GM19438 (cell line): ENCODE results near the gene TRPV5.

Source experiments
- ATAC-seq: cut with Tn5 transposase; IDR thresholded peaks from one replicate; pipeline ENCODE4 v1.9.1; 2021; ENCODE audit warnings: low read depth; ENCODE audit not compliant: unreplicated experiment

TRPV5 gene

GRCh38 chr7:142873281-142873784, 60.2 kb downstream of the TRPV5 start:
- ATAC-seq = no peak

GRCh38 chr7:142872106-142872675, 61.4 kb downstream of the TRPV5 start:
- no peak for ATAC-seq

DNA sequence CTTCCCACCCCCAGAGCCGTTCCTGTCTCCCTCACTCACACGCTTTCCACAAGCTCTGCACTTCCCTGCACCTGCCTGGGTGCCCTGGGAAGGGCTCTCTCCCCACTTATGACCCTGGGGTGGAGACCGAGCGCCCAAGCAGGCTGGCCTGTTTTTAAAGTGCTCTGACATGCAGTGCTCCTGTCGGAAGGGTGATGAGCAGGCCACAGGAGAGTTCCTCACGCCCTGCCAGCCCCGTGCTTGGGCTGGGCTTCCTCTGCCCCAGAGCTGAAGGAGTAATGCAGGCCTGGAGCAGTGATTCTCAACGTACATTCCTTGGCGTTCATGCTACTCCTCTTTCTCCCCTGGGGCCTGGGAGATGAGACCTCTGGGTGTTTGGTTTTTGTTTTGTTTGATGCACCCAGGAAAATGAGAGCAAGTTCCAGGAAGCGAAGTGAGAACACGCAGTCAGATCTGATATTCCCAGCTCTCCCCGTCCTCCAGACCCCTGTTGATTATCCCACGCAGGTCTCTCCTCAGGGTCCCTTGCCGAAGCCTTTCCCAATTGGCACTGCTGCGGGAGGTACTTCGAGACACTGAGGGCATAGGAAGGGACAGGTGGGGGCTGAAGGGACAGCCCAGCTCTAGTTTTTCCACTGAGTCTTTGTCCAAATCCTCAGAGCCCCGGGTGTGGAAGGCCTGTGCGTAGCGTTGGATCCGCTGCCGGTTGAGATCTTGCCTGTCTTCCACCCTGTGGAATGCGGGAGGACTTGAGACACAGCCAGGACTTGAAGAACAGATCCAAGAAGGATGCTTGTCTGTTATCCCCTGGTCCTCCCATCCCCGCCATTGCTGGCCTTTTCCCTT, 62.1 kb downstream of the TRPV5 start:
- no peak for ATAC-seq

DNA sequence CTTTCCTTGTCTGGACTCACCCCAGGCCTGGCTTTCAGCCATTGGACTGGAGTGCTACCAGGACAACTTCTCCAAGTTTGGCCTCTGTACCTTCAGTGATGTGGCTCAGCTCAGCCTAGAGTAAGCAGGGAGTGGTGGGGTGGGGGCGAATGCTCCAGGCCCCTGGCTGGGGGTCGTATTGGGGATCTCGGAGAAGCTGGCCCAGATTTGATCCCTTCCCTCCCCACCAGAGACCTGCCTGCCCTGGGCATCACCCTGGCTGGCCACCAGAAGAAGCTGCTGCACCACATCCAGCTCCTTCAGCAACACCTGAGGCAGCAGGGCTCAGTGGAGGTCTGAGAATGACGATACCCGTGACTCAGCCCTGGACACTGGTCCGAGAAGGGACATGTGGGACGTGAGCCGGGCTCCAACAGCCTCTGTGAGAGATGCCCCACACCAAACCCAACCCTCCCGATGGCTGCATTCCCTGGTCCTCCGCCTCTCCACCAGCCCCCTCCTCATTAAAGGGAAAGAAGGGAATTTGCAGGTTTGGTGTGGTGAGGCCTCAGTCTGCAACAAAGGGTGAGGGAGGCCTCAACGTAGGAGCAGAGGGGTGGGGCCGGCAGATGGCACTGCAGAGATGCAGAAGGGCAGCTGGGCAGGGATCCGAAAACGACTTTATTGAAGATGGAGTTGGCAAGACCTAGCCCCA, 62.8 kb downstream of the TRPV5 start:
- no peak for ATAC-seq

DNA sequence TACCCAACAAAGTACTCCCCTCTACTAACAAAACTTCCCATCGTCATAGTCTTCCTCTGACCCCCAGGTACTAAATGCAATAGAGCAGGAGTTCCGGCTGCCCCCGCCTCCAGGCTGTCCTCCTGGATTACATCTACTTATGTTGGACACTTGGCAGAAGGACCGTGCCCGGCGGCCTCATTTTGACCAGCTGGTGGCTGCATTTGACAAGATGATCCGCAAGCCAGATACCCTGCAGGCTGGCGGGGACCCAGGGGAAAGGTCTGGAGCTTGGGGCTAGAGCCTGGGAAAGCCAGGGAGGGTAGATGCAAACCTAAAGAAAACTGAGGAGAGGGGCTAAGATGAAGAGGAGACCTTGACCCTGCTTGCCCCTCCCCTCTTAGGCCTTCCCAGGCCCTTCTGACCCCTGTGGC, 63.4 kb downstream of the TRPV5 start:
- no peak for ATAC-seq

- ATAC-seq = no peak
Measured at GRCh38 chr7:142869434-142869833, 64.1 kb downstream of the TRPV5 start.

GRCh38 chr7:142868986-142869415, 64.5 kb downstream of the TRPV5 start:
- no peak for ATAC-seq

GRCh38 chr7:142868188-142868985, 65.2 kb downstream of the TRPV5 start:
- ATAC-seq = no peak

- ATAC-seq = no peak
Measured at GRCh38 chr7:142867398-142868187, 66.0 kb downstream of the TRPV5 start.

DNA sequence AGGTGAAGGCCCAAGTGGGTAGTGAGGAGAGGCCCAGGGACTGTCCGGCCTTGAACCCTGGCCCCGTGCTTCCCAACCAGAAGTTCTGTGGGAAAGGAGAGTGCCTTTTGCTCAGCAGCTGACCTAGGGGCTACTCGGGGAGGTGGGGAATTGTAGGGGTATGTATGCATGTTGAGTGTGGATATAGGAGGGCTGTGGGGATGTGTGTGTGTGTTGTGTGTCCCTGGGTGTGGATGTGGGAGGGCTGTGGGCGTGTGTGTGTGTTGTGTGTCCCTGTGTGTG, 66.5 kb downstream of the TRPV5 start:
- no peak for ATAC-seq

GRCh38 chr7:142866361-142867096, 67.0 kb downstream of the TRPV5 start:
- ATAC-seq = no peak

DNA sequence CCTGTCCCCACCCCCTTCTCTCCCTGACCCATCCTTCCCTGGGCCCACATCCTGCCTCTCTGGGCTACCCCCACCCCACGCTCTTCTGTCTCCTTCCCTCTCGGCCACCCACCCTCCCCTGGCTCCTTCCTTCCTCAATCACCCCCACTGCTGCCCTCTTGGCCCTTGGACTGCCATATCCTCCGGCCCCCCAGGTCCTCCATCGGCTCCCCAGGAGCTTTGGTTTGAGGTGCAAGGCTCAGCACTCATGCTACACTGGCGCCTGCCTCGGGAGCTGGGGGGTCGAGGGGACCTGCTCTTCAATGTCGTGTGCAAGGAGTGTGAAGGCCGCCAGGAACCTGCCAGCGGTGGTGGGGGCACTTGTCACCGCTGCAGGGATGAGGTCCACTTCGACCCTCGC, 67.8 kb downstream of the TRPV5 start:
- ATAC-seq = no peak

GRCh38 chr7:142864980-142865747, 68.4 kb downstream of the TRPV5 start:
- no peak for ATAC-seq

DNA sequence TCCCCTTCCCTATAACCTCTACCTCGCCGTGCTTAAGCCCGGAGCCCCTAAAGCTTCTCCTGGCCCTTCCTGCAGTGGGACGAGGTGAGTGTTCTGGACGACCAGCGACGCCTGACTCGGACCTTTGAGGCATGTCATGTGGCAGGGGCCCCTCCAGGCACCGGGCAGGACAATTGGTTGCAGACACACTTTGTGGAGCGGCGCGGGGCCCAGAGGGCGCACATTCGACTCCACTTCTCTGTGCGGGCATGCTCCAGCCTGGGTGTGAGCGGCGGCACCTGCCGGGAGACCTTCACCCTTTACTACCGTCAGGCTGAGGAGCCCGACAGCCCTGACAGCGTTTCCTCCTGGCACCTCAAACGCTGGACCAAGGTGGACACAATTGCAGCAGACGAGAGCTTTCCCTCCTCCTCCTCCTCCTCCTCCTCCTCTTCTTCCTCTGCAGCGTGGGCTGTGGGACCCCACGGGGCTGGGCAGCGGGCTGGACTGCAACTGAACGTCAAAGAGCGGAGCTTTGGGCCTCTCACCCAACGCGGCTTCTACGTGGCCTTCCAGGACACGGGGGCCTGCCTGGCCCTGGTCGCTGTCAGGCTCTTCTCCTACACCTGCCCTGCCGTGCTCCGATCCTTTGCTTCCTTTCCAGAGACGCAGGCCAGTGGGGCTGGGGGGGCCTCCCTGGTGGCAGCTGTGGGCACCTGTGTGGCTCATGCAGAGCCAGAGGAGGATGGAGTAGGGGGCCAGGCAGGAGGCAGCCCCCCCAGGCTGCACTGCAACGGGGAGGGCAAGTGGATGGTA, 69.5 kb downstream of the TRPV5 start:
- no peak for ATAC-seq

- ATAC-seq = no peak
Measured at GRCh38 chr7:142862786-142863400, 70.7 kb downstream of the TRPV5 start.

GRCh38 chr7:142862351-142862750, 71.2 kb downstream of the TRPV5 start:
- ATAC-seq = no peak

- no peak for ATAC-seq
Measured at GRCh38 chr7:142860968-142861367, 72.6 kb downstream of the TRPV5 start.
